Gastrocnemius medialis (tissue), 4 donors: Measurements from ENCODE around the gene PNPLA3. TPM values are rescaled to one million over a fixed set of nuclear protein-coding genes. Genes with fewer than 3 reads are reported as not detected.

ENCODE experiments used
- ATAC-seq, 2 donors: fragments of 150-250 bp; one replicate each; pipeline ENCODE4 v1.9.1; 2016
- DNase-seq, 2 donors: peaks; one replicate each; pipeline ENCODE4 v3.0.0-alpha.2; 2019
- H3K27ac ChIP-seq, 4 donors: fragments of 200-600 bp; sonication (generic); 1 replicate in 1 of 4; 2 replicates in 3 of 4; pipeline ENCODE4 v1.5.1; 2016 to 2018; ENCODE audit warnings: mild to moderate bottlenecking in 2 of 4, moderate library complexity in 1 of 4
- H3K27me3 ChIP-seq, 3 donors: fragments of 200-600 bp; sonication (generic) in 2 of 3; 1 replicate in 1 of 3; 2 replicates in 2 of 3; pipeline versions ENCODE4 v1.5.1 to v1.6.0; 2016 to 2019; ENCODE audit warnings: mild to moderate bottlenecking in 1 of 3, moderate library complexity in 1 of 3
- H3K36me3 ChIP-seq, 2 donors: fragments of 200-600 bp; sonication (generic) in 1 of 2; one replicate each; pipeline ENCODE4 v1.5.1; 2017 to 2018
- H3K4me1 ChIP-seq, 2 donors: fragments of 200-600 bp; sonication (generic) in 1 of 2; one replicate each; pipeline ENCODE4 v1.5.1; 2016 to 2017; ENCODE audit warnings: mild to moderate bottlenecking in 2 of 2
- H3K4me3 ChIP-seq, 4 donors: fragments of 200-600 bp; sonication (generic) in 3 of 4; 1 replicate in 1 of 4; 2 replicates in 3 of 4; pipeline ENCODE4 v1.5.1; 2016 to 2019; ENCODE audit warnings: mild to moderate bottlenecking in 2 of 4
- H3K9me3 ChIP-seq, 3 donors: fragments of 200-600 bp; sonication (generic) in 2 of 3; 1 replicate in 1 of 3; 2 replicates in 2 of 3; pipeline ENCODE4 v1.5.1; 2016 to 2019
- POLR2A ChIP-seq, 2 donors: fragments of 450-650 bp; IDR thresholded peaks; one replicate each; pipeline ENCODE4 v1.6.1; 2017; ENCODE audit warnings: antibody characterized with exemption in 2 of 2, mild to moderate bottlenecking in 2 of 2, moderate library complexity in 2 of 2
- in situ Hi-C, 4 donors: fragments of 200-750 bp; cut with MboI; loops; one replicate each; pipeline versions ENCODE4 v1.15.0 to v1.8.0; 2017; ENCODE audit warnings: low sequenced_read_pairs in 4 of 4
- intact Hi-C: fragments of 100-400 bp; cut with DNase I; formaldehyde crosslinking; loops from one replicate; pipeline ENCODE4 v1.15.1; 2023; ENCODE audit warnings: low total_unique reads
- total RNA-seq, 4 donors: library from RNA; depleted of rRNA; stranded (reverse); fragments of >200 nt; gene quantifications; one replicate each; pipeline versions ENCODE4 v1.1.0 to v1.2.3, GENCODE V29; 2016
- TF ChIP-seq, protein P1 (sequence below), 5 experiments: fragments of 450-650 bp in 3 of 5; fragments of 200-600 bp in 2 of 5; sonication (generic) in 2 of 5; IDR thresholded peaks in 4 of 5; conservative IDR thresholded peaks in 1 of 5; 1 replicate in 4 of 5; 2 replicates in 1 of 5; pipeline ENCODE4 v1.5.1; 2016 to 2019; ENCODE audit warnings: antibody characterized with exemption in 5 of 5, mild to moderate bottlenecking in 3 of 5, moderate library complexity in 3 of 5

PNPLA3 gene
- total RNA-seq, 4 donors from 2014 or later, result 0.58 to 2.3 (median 1.4) TPM; not detected in 1

DNA sequence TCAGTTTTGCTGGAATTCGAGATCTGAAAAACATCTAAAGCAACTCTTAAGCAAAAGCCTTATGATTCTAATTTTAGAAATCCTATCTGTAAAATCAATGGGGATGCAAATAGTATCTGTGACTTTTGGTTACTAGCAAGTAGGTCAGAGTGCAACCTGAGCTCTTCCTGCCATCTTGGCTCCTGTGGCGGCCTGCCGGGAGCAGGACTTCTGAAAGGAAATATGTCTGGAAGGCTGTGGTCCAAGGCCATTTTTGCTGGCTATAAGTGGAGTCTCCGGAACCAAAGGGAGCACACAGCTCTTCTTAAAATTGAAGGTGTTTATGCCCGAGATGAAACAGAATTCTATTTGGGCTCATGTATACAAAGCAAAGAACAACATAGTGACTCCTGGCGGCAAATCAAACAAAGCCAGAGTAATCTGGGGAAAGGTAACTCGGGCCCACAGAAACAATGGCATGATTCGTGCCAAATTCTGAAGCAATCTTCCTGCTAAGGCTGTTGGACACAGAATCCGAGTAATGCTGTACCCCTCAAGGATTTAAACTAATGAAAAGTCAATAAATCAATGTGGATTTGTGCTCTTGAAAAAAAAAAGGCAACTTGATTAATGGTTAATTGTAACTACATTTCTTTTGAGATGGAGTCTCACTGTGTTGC lies 33.3 kb downstream of the PNPLA3 start:
- no peak for TF ChIP-seq POLR2A (IDR thresholded peaks at IDR 0.05)
- TF ChIP-seq, protein P1, sequence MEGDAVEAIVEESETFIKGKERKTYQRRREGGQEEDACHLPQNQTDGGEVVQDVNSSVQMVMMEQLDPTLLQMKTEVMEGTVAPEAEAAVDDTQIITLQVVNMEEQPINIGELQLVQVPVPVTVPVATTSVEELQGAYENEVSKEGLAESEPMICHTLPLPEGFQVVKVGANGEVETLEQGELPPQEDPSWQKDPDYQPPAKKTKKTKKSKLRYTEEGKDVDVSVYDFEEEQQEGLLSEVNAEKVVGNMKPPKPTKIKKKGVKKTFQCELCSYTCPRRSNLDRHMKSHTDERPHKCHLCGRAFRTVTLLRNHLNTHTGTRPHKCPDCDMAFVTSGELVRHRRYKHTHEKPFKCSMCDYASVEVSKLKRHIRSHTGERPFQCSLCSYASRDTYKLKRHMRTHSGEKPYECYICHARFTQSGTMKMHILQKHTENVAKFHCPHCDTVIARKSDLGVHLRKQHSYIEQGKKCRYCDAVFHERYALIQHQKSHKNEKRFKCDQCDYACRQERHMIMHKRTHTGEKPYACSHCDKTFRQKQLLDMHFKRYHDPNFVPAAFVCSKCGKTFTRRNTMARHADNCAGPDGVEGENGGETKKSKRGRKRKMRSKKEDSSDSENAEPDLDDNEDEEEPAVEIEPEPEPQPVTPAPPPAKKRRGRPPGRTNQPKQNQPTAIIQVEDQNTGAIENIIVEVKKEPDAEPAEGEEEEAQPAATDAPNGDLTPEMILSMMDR (IDR thresholded peaks at IDR 0.05 in 4 of 5, conservative IDR thresholded peaks at IDR 0.05 in 1 of 5), result peak in 1 of 5 experiments; percentile 17
- ATAC-seq, result peak; percentile 29 to 42
- Histone ChIP-seq H3K4me3 (peak overlapping the region; percentile 81 to 99 (median 94)), H3K4me1 (peaks cover 38 to 46% of the 10 kb centered on the region in 2 donors), H3K9me3 (no peaks in the 10 kb centered on the region), H3K27me3 (no peaks in the 10 kb centered on the region), H3K27ac (peak overlapping the region; percentile 92 to 95 (median 93)), H3K36me3 (no peaks in the 10 kb centered on the region)
- intact Hi-C loops (loop anchor here (5.0 to 10.0 kb wide), 2 partner anchors 142 to 540 kb away; partner anchors contain the start of genes EFCAB6 and RTL6), in situ Hi-C loops (no loop called here)
- DNase-seq, result peak; percentile 54 to 69

DNA sequence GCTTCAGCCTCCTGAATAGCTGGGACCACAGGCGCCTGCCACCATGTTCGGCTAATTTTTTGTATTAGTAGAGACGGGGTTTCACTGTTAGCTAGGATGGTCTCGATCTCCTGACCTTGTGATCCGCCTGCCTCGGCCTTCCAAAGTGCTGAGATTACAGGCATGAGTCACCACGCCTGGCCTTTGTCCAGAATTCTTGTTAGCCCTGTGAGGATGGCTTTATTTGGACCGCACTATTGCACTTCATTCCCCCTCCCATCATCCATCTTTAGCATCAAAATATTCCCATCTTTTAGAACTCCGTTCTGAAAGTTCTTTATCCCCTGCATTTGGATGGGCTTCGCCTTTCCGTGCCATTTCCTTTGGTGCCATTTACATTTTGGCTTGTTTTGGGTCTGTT lies 34.3 kb downstream of the PNPLA3 start:
- Histone ChIP-seq H3K4me3 (no peak overlapping the region), H3K27me3 (no peaks in the 10 kb centered on the region), H3K36me3 (no peaks in the 10 kb centered on the region), H3K4me1 (peaks cover 41 to 48% of the 10 kb centered on the region in 2 donors), H3K9me3 (no peaks in the 10 kb centered on the region), H3K27ac (peak overlapping the region; percentile 92 to 95 (median 93))
- DNase-seq (peak in 1 of 2 donors; percentile 22), ATAC-seq (no peak)
- in situ Hi-C loops (no loop called here), intact Hi-C loops (loop anchor here (5.0 to 10.0 kb wide), 2 partner anchors 143 to 539 kb away; partner anchors contain the start of genes EFCAB6 and RTL6)
- no peak for TF ChIP-seq POLR2A (IDR thresholded peaks at IDR 0.05)
- TF ChIP-seq, protein P1 (IDR thresholded peaks at IDR 0.05 in 4 of 5, conservative IDR thresholded peaks at IDR 0.05 in 1 of 5), result no peak

DNA sequence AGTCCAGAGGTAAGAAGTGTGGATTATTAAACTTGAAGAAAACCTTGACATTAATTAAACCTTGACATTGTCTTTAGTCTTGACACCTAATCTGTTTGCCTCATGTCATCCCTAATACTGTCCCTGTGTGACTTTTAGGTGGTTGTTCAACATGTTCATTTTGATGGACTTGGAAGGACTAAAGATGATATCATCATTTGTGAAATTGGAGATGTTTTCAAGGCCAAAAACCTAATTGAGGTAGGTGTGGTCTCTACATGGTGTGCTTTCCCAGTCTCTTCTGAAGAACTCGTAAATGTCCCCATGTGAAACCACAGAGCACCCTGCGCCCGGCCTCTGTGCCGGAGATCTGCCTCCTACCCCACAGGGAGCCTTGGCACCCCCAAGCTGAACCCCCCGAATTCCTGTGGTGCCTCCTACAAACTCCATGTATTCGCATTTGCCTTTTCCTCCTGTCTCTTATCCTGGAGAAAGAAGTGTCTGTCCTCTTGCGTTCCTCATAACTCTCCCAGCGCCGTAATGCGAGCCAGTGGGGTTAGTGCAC lies 40.8 kb downstream of the PNPLA3 start:
- in situ Hi-C loops (no loop called here), intact Hi-C loops (no loop called here)
- peaks cover 0 to 57% of the 10 kb centered on the region in 2 donors for H3K36me3 ChIP-seq

DNA sequence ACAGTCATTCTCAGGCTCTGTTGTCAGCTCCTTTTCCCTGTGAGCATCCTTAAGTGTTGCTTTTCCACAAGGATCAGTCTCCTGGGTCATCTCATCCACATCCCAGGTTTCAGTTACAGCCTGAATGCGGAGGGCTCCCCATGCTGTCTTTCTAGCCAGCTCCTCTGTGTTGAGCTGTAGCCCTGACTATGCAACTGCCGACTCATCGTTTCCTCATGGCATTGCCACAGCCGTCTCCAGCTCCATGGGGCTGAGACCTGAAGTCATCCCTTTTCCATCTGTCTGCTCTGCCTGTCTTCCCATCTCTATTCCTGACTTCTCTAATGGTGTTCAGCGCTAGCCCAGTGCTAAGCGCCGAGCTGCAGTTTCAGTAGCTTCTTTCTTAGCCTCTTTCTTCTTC lies 43.5 kb downstream of the PNPLA3 start:
- ATAC-seq, result peak in 1 of 2 donors; percentile 41
- TF ChIP-seq, protein P1 (IDR thresholded peaks at IDR 0.05 in 4 of 5, conservative IDR thresholded peaks at IDR 0.05 in 1 of 5), result no peak
- no peak for TF ChIP-seq POLR2A (IDR thresholded peaks at IDR 0.05)
- in situ Hi-C loops, result no loop called here

More for the DNA sequence above, 40.8 kb downstream of the PNPLA3 start:
- DNase-seq (no peak), ATAC-seq (peak; percentile 44 to 89)
- Histone ChIP-seq H3K9me3 (no peaks in the 10 kb centered on the region), H3K27me3 (no peaks in the 10 kb centered on the region), H3K4me1 (peaks cover 12 to 39% of the 10 kb centered on the region in 2 donors), H3K27ac (peak overlapping the region in 2 of 4 donors; percentile 47 to 83), H3K4me3 (no peak overlapping the region)
- TF ChIP-seq POLR2A (IDR thresholded peaks at IDR 0.05), result no peak
- TF ChIP-seq, protein P1 (IDR thresholded peaks at IDR 0.05 in 4 of 5, conservative IDR thresholded peaks at IDR 0.05 in 1 of 5), result no peak

More for the DNA sequence above, 43.5 kb downstream of the PNPLA3 start:
- Histone ChIP-seq H3K4me3 (no peak overlapping the region), H3K27ac (peak overlapping the region in 1 of 4 donors; percentile 44), H3K27me3 (no peaks in the 10 kb centered on the region), H3K36me3 (peaks cover 0 to 60% of the 10 kb centered on the region in 2 donors), H3K9me3 (no peaks in the 10 kb centered on the region), H3K4me1 (peaks cover 2 to 16% of the 10 kb centered on the region in 2 donors)
- no peak for DNase-seq
- intact Hi-C loops, result no loop called here
